Measurements from ENCODE around the gene MTX3.

DNA sequence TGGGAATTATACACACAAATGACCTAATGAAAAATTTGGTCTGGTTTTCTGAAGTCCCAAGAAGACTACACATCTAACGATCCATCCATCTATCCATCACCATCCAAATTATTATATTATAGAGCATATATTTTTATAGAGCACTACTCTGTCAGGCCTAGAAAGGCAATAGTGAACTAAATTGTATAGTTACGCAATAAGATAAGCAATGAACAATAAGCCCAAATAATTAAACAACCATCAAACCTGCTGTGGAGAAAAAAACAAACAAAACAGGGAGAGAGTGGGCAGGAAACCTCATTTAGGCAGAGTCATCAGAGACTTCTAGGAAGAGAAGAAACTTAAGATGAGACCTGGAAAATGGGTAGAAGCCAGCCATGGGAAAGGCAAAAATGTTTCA is 59.7 kb downstream of the MTX3 start:
- TF ChIP-seq, protein P1, sequence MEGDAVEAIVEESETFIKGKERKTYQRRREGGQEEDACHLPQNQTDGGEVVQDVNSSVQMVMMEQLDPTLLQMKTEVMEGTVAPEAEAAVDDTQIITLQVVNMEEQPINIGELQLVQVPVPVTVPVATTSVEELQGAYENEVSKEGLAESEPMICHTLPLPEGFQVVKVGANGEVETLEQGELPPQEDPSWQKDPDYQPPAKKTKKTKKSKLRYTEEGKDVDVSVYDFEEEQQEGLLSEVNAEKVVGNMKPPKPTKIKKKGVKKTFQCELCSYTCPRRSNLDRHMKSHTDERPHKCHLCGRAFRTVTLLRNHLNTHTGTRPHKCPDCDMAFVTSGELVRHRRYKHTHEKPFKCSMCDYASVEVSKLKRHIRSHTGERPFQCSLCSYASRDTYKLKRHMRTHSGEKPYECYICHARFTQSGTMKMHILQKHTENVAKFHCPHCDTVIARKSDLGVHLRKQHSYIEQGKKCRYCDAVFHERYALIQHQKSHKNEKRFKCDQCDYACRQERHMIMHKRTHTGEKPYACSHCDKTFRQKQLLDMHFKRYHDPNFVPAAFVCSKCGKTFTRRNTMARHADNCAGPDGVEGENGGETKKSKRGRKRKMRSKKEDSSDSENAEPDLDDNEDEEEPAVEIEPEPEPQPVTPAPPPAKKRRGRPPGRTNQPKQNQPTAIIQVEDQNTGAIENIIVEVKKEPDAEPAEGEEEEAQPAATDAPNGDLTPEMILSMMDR (IDR thresholded peaks at IDR 0.05; ENCODE audit: low read depth, low read length, poor library complexity, severe bottlenecking) = no peak
- no peak for TF ChIP-seq EZH2phosphoT487 (IDR thresholded peaks at IDR 0.05; ENCODE audit: borderline replicate concordance, low read length)

Measured in DOHH2 (cell line).